HEK293T (cell line): ENCODE measurements around the gene EXOSC6.

Experiments
- FOXA1 ChIP-seq: fragments of 450-650 bp; IDR thresholded peaks from 2 replicates; pipeline ENCODE4 v1.6.1; 2016; ENCODE audit warnings: mild to moderate bottlenecking
- NFRKB ChIP-seq: fragments of 450-650 bp; IDR thresholded peaks from 2 replicates; pipeline ENCODE4 v1.6.1; 2016; ENCODE audit warnings: mild to moderate bottlenecking, moderate library complexity
- ZNF384 ChIP-seq: fragments of 450-650 bp; IDR thresholded peaks from 2 replicates; pipeline ENCODE4 v1.6.1; 2016

DNA sequence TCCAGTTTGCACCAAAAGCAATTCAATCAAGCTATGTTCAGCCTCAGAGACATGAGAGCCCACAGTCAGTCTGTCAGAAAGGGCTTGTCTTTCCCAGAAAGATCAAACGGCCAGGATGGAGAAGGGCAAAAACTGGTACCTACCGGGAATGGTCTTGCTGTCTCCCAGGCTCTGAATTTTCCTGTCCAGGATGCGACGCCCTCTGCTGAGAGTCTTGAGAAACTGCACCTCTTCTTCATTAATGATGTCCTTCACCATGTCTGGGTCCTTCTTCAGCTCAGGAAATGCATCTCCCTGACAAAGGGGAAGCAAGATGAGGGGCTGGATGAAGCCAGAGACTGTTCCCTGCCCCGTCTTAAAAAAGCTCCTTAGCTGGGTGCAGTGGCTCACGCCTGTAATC lies 15.8 kb upstream of the EXOSC6 start:
- TF ChIP-seq NFRKB (no peak), FOXA1 (no peak), ZNF384 (no peak)
